ENCODE results near the gene CIAO3.

- no peak for TF ChIP-seq ZNF121 (tag by site-specific recombination; IDR thresholded peaks at IDR 0.05)
- no peak for TF ChIP-seq ZBTB17 (tag by site-specific recombination; IDR thresholded peaks at IDR 0.05)
These were observed 26.2 kb upstream of the CIAO3 start for GRCh38 chr16:766820-767640.
